Activated T-cell treated with anti-CD3 and anti-CD28 coated beads for 48 hours (primary cell): ENCODE measurements around the gene TMOD1.
"Not testable (repeated sequence)": the region's sequence is repeated elsewhere in the genome, so short reads cannot be mapped to it uniquely, and the experiment has no call there.

Experiments
- DNase-seq: peaks from one replicate; pipeline ENCODE4 v3.0.0-alpha.2; 2020; ENCODE audit warnings: low read depth

The TMOD1 gene

DNA sequence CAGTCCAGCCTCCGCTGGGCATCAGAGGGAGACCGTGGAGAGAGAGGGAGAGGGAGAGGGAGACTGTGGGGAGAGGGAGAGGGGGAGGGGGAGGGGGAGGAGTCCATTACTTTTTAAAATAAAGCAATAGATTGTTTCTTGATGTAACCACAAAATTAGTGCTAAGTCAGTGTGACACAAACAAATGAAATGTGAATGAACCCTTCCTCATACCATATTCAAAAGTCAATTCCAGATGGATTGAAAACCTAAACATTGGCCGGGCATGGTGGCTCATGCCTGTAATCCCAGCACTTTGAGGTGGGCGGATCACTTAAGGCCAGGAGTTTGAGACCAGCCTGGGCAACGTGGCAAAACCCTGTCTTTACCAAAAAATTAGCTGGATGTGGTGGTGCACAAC is 2.6 kb upstream of the TMOD1 start:
- not testable (repeated sequence) for DNase-seq

DNA sequence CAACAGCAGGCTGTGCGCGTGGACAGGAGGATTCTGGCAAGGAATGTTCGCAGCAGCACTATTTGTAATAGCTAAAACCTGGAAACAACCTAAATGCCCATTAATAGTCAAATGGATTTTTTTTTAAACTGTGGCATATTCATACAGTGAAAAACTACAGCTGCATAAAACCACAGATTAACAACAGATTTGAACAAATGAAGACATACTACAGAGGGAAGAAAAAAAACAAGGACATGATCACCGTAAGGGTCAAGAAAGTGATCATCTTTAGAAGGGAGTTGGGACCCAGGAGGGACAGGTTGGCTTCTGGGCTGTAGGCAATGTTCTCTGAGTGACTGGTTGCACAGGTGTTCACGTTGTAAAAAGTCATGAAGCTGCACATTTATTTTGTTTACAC is 1.2 kb upstream of the TMOD1 start:
- DNase-seq: no peak

GRCh38 chr9:97500765-97501176 is 695 bp upstream of the TMOD1 start:
- DNase-seq: no peak

GRCh38 chr9:97501972-97502221 is 431 bp downstream of the TMOD1 start:
- DNase-seq: no peak

GRCh38 chr9:97502222-97502983 is 937 bp downstream of the TMOD1 start:
- DNase-seq: no peak

DNA sequence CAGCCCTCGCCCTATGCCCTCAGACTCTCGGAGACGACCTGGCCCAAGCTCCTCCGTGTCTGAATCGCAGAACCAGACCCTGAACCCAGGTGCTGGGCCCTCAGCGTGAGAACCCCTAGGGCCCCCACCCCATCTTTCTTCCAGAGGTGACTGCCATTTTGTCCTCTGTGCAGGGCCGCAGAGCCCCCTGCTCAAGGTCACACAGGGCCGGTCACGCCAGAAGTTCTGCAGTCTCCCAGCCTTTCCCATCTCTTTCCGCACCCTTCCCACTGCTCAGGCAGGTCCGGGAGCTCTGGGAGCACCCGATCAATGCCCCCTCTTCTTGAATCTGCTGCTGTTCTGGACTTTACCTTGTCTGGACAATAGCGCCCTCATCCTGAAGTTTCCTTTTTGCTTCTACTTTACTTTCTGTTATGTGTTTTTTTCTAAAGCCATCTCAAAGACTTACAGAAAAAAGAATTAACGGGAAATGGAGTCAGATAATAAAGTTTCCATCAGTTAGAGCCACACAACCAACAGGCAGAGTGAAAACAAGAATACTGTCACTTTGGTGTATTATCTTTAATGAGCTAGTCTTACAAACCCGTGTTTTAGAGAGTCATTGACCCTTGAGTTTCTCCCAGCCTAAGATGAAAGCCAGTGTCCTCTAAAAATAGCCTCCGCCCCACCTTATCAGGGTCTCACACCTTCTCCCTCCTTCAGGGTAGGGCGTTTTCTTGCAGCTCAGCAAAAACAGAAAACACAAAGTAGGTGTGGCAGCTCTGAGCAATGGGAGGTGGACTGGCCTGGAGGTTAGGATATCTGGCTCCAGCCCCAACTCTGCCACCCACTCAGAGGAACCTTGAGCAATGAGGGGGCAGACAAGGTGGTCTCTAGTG is 1.8 kb downstream of the TMOD1 start:
- no peak for DNase-seq

DNA sequence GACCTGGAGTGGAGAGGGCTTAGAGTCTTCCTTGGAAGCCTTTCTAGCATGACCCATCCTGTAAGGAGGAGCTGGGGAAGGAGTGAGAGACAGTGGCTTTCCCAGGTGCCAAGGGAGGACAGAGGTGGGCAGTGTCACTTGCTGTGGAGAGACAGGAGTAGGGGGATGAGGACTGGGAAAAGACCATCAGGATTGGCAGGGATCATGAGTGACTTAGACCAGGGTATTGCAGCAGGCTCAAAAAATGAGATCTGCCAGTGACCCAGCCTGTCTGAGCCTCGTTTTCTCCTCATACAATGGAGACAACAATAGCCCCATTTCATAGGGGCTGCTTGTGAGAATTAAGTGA is 2.4 kb downstream of the TMOD1 start:
- no peak for DNase-seq

GRCh38 chr9:97504381-97505216 is 3.1 kb downstream of the TMOD1 start:
- DNase-seq: no peak

DNA sequence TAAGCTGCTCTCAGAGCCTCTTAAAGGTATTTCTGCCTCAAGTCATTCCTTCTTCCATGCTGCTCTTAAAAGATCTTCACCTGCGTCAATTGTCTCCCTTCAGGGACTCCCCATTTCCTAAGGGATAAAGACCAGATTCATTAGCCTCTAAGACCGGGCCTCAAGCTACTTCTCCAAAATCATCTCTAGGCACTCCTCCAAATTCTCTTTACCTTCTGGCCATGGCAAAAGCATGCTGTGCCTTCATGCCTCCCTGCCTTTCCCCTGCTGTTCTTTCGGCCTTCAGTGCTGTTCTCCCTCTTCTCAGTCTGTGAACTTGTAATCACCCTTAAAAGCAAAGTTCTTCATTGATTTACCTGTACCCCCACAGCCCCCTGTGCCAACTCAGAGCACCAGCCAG is 4.4 kb downstream of the TMOD1 start:
- DNase-seq: no peak

DNA sequence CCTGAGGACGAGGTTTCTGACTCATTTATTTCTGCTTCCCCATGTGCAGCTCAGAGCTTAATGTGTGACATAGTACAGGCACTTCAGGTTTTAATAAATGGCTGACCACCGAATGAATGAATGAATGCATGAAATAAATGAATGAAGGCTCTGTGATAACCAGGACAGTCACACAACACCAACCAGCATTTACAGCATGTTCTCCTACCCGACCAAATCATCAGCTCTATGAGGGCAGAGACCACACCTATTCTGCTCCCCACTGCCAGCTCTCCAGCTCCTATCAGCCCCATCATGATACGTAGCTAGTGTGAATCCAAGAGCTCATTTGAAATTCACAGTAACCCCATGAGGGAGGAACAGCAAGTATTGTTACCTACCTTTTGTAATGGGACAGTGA is 4.8 kb downstream of the TMOD1 start:
- no peak for DNase-seq

GRCh38 chr9:97506787-97507186 is 5.3 kb downstream of the TMOD1 start:
- no peak for DNase-seq

GRCh38 chr9:97507428-97507984 is 6.0 kb downstream of the TMOD1 start:
- DNase-seq: no peak

DNA sequence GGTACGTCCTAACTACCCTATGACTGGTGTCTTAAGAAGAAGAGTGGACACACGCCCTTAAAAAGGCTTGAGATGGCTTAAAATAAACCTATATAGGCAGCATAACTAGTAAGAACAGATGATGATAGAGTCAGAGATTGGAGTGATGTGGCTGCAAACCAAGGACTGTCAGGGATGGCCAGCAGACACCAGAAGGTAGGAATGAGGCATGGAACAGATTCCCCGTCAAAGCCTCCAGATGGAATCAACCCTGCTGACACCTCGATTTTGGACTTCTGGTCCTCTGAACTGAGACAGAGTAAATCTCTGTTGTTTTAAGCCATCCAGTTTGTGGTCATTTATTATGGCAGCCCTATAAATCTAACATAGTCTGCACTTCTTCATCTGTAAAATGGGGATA is 7.4 kb downstream of the TMOD1 start:
- no peak for DNase-seq

DNA sequence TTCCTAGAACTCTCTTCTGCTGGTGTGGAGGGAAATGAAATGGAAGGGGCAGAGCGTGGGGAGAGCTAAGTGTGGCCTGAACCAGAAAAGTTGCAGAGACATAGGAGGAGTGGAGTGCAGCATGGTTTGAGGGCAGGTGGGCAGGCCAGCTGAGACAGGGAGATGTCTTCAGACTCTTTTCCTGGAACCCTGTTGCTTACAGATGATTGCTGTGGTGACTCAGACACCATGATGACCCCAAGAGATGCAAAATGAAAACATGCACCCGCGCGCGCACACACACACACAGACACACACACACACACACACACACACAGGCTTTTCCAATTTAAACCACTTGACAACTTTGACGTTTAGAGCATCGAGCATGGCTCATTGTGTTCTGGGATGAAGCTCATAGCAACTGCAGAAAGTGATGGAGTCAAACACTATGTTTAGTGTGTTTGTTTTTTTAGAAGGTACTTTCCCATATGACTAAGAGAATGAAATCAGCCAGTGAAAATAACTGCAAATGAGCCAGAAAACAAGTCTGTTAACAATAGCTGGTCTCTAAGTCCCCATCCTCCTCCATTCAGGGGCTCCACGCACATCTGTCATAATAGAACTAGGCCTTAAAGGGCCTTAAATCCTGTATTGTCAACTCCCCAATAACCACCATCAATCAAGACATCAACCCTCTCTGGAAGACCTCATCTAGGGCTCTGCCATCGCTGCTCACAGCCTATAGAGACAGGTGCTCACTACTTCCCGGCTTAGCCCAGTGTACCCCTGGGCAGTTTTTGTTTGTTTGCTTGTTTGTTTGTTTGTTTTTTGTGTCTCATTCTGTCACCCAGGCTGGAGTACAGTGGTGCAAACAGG is 9.6 kb downstream of the TMOD1 start:
- DNase-seq: no peak

- no peak for DNase-seq
Observed at GRCh38 chr9:97511655-97512427, 10.4 kb downstream of the TMOD1 start.

GRCh38 chr9:97512966-97513560 is 11.6 kb downstream of the TMOD1 start:
- DNase-seq: no peak

GRCh38 chr9:97514531-97514930 is 13.1 kb downstream of the TMOD1 start:
- no peak for DNase-seq

DNA sequence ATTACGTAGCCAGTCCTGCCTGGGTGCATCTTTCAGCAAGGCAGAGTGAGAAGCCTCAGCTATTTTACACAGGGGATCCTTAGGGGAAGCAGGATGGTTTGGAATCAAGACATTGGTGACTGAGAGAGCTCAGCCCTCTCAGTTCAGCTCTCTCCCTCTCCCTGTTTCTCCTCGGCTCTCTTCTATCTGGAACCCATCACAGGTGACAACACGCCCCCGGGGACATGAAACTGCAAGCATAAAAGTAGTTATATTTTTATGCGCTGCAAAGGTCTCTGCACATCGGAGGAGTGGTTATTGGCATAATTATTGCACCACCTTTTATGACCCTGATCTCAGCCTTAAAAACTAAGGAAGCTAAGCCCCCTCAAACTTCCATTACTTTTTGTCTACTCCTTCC is 14.2 kb downstream of the TMOD1 start:
- no peak for DNase-seq

- no peak for DNase-seq
Observed at GRCh38 chr9:97516111-97516510, 14.6 kb downstream of the TMOD1 start.

- no peak for DNase-seq
Observed at GRCh38 chr9:97517331-97518089, 16.0 kb downstream of the TMOD1 start.
